ENCODE results near the gene COL4A6. TPM values are rescaled to one million over a fixed set of nuclear protein-coding genes. Genes with fewer than 3 reads are reported as not detected.

COL4A6 gene
- total and polyA plus RNA-seq, 12 donors, result 0.14 to 1.4 (median 0.73) TPM

DNA sequence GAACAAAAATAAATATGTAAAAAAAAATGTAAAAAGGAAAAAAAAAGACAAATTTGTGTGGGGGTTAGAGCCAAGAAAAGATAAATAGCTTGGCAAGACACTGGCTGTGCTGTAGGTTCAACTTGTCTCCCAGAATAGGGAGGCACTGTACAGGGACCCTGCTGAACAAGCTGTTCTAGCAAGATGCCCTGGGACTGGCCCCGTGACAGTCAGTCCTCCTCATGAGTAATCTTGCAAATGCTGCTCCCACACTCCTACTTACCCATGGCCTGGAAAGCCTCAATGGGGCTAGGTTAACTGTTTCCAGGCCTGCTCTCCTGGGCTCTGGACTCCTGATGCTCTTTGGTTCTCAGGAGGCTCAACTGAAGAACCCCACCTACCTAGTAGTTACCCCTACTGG, 239.8 kb downstream of the COL4A6 start:
- Histone ChIP-seq H3K27me3 (peaks cover 8% of the 10 kb centered on the region), H3K9me3 (replicated peaks in 1 of 3) (no peaks in the 10 kb centered on the region), H3K4me3 (no peak overlapping the region), H3K4me1 (replicated peaks in 1 of 2) (no peaks in the 10 kb centered on the region), H3K27ac (no peak overlapping the region), H3K36me3 (replicated peaks in 1 of 2) (no peaks in the 10 kb centered on the region)
- peak in 2 of 7 donors; percentile 10 to 18 for DNase-seq
- intact Hi-C loops (cut with DNase I), result no loop called here
- no peak for TF ChIP-seq CTCF (IDR thresholded peaks at IDR 0.05)
- TF ChIP-seq POLR2A (IDR thresholded peaks at IDR 0.05), result no peak
- WGBS, 4 donors, result 22 to 60% (median 56%) methylated on average over 1 of the region's 1 CpG

- Histone ChIP-seq H3K4me3 (no peak overlapping the region), H3K27ac (no peak overlapping the region), H3K36me3 (replicated peaks in 1 of 2) (no peaks in the 10 kb centered on the region), H3K4me1 (replicated peaks in 1 of 2) (no peaks in the 10 kb centered on the region), H3K9me3 (replicated peaks in 1 of 3) (no peaks in the 10 kb centered on the region), H3K27me3 (peaks cover 8% of the 10 kb centered on the region)
- no peak for DNase-seq
- intact Hi-C loops (cut with DNase I), result no loop called here
- no peak for TF ChIP-seq CTCF (IDR thresholded peaks at IDR 0.05)
- TF ChIP-seq POLR2A (IDR thresholded peaks at IDR 0.05), result no peak
- 35 to 52% (median 43%) methylated on average over 3 to 4 of the region's 4 CpGs for WGBS, 4 donors
Observed at GRCh38 chrX:108186811-108187210, 251.4 kb downstream of the COL4A6 start.

GRCh38 chrX:108178143-108178498, 260.1 kb downstream of the COL4A6 start:
- DNase-seq, result no peak
- no peak overlapping the region for H3K27ac ChIP-seq
- H3K36me3 ChIP-seq (replicated peaks in 1 of 2), result no peaks in the 10 kb centered on the region
- H3K9me3 ChIP-seq (replicated peaks in 1 of 3), result no peaks in the 10 kb centered on the region
- no peaks in the 10 kb centered on the region for H3K4me1 ChIP-seq (replicated peaks in 1 of 2)
- 67 to 86% (median 80%) methylated on average over 4 to 7 of the region's 7 CpGs for WGBS, 4 donors
- no peaks in the 10 kb centered on the region for H3K27me3 ChIP-seq
- H3K4me3 ChIP-seq, result no peak overlapping the region
- intact Hi-C loops (cut with DNase I), result no loop called here
- TF ChIP-seq CTCF (IDR thresholded peaks at IDR 0.05), result no peak
- TF ChIP-seq POLR2A (IDR thresholded peaks at IDR 0.05), result no peak

DNA sequence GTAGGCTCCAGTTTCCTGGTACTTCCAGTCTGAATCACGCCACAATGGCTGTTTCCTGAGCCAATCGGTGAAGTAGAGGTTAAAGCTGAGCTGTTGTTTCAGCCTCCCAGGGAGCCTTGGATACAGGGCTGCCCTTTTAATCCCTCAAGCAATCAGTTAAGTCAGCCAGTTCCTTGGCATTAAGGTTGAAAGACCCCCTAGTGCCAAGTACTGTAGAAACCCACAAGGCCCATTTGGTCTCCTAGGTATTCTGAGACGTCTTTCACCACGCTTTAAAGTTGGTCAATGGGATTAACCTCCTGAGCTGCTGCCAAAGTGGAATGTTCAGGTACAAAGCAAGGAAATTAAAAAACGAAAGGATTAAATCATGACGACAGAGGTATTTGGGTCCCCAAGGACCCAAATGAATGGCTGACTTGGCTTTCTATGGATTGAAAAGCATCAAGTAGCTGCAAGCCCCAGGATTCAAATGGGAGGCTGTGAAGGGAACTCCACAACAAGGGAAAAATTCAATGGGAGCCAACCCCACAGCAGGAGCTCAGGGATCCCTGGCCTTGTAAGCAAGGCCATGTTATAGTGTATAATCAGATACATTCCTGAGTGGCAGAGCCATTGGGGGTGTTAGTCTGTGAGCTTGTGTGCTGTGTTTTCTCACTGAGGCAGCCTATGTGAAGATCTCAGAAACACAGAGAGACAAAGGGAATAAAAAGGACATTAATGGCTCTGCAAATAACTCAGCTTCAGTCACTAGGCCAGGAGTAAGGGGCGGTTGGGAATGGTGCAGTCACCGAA, 260.7 kb downstream of the COL4A6 start:
- H3K4me1 ChIP-seq (replicated peaks in 1 of 2), result no peaks in the 10 kb centered on the region
- H3K36me3 ChIP-seq (replicated peaks in 1 of 2), result no peaks in the 10 kb centered on the region
- H3K9me3 ChIP-seq (replicated peaks in 1 of 3), result no peaks in the 10 kb centered on the region
- no peak for DNase-seq
- no peaks in the 10 kb centered on the region for H3K27me3 ChIP-seq
- TF ChIP-seq CTCF (IDR thresholded peaks at IDR 0.05), result no peak
- no peak for TF ChIP-seq POLR2A (IDR thresholded peaks at IDR 0.05)
- intact Hi-C loops (cut with DNase I), result no loop called here
- no peak overlapping the region for H3K4me3 ChIP-seq
- H3K27ac ChIP-seq, result no peak overlapping the region
- WGBS, 4 donors, result 68 to 94% (median 80%) methylated on average over 6 to 8 of the region's 8 CpGs

Measured in adrenal gland (tissue), 12 donors.